HCEC 1CT (cell line): ENCODE data around the gene HUNK.

Experiments used
- DNase-seq: peaks from one replicate; pipeline ENCODE4 v3.0.0-alpha.2; 2017

HUNK gene

GRCh38 chr21:31898933-31899630, 26.3 kb downstream of the HUNK start:
- no peak for DNase-seq

- DNase-seq = no peak
Measured at GRCh38 chr21:31900121-31900895, 27.5 kb downstream of the HUNK start.

- no peak for DNase-seq
Measured at GRCh38 chr21:31901315-31901714, 28.5 kb downstream of the HUNK start.

GRCh38 chr21:31902438-31902837, 29.6 kb downstream of the HUNK start:
- no peak for DNase-seq

- DNase-seq = no peak
Measured at GRCh38 chr21:31903896-31904295, 31.1 kb downstream of the HUNK start.

GRCh38 chr21:31905503-31906451, 33.0 kb downstream of the HUNK start:
- DNase-seq = no peak

GRCh38 chr21:31908106-31909031, 35.5 kb downstream of the HUNK start:
- no peak for DNase-seq

GRCh38 chr21:31909153-31910073, 36.6 kb downstream of the HUNK start:
- no peak for DNase-seq

- DNase-seq = no peak
Measured at GRCh38 chr21:31910074-31910470, 37.3 kb downstream of the HUNK start.

GRCh38 chr21:31911138-31911907, 38.5 kb downstream of the HUNK start:
- DNase-seq = no peak

GRCh38 chr21:31912501-31912900, 39.7 kb downstream of the HUNK start:
- no peak for DNase-seq

- DNase-seq = no peak
Measured at GRCh38 chr21:31913182-31913608, 40.4 kb downstream of the HUNK start.

- DNase-seq = no peak
Measured at GRCh38 chr21:31914472-31914871, 41.7 kb downstream of the HUNK start.

GRCh38 chr21:31915566-31915965, 42.7 kb downstream of the HUNK start:
- DNase-seq = no peak

GRCh38 chr21:31917108-31917507, 44.3 kb downstream of the HUNK start:
- DNase-seq = no peak

GRCh38 chr21:31918250-31918775, 45.5 kb downstream of the HUNK start:
- no peak for DNase-seq

- no peak for DNase-seq
Measured at GRCh38 chr21:31920275-31920674, 47.5 kb downstream of the HUNK start.

GRCh38 chr21:31921079-31921478, 48.3 kb downstream of the HUNK start:
- no peak for DNase-seq

- no peak for DNase-seq
Measured at GRCh38 chr21:31922881-31923280, 50.1 kb downstream of the HUNK start.

GRCh38 chr21:31923756-31924155, 50.9 kb downstream of the HUNK start:
- DNase-seq = no peak
